HG03378 (cell line): ENCODE data around the gene KPNB1.

Source experiments
- ATAC-seq: cut with Tn5 transposase; IDR thresholded peaks from one replicate; pipeline ENCODE4 v1.9.1; 2021; ENCODE audit warnings: mild to moderate bottlenecking, moderate library complexity; ENCODE audit not compliant: unreplicated experiment

Gene KPNB1

DNA sequence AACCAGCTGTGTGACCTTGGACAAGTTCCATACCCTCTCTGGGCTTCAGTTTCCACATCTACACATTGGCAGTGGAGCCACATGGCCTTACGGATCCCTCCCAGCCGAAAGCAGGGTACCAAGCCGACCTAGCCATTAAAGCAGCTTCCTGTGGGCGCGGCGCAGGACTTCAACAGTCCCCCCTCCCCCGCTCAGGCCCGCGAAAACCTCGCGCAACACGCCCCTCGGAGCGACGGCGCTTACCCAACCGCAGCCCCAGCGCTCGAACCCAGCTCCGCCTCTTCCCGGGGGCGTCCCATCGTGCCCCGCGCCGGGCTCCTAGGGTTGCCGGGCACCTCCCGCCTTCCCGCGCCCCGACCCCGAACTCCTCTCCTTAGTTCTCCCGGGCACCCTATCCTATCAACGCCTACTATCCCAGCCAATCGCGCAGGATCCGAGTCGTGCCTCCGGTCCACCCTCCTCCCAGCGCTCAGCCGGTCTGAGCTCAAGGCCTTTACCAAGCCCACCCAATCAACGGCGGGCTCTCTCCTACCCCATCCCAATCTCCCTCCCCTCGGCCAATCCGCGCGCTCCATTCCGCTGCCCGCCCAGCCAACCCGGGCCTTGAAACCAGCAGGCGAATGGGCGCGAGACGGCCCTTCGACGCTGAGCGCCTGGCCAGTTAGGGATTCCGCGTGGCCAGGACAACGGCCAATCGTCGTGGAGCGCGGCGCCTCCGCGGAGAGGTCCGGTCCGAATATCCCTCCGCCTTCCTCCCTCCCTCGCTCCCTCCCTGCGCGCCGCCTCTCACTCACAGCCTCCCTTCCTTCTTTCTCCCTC is at the start of gene KPNB1:
Gene KPNB1 (plus strand): TSS at position 767 of the 819 bp plus-strand sequence. CDS start 326 bp downstream, outside the sequence.
- peak; percentile 77 for ATAC-seq

DNA sequence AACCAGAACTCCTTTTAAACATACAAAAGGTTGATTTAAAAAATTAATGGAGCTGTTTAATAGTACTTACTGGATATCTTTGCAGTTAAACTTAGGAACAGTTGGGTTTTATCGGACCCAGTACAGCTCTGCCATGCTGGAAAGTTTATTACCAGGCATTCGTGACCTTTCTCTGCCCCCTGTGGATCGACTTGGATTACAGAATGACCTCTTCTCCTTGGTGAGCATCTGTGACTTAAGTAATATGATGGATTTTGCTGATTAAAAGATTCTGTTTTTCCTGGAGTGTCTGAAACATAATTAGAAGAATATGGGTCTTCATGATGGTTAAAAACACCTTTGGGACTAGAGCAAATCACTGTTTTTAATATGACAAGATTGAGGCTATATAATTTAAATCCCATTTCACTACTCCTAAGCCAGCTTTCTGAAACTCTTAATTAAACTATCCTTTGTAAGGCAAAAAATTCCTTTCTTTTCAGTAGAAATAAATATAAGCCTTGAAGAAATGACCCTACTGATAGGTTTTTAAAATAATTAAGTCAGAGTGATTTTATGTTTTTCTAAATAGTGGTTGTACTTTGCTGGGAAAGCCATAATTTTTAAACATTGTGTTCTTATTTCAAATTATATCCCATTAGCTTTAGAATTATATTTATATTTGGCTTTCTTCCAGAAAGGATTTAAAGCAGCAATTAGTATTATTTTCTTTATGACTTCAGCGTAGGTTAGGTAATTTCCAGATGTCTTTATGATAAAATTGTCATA is 45.7 kb upstream of the KPNB1 start:
- ATAC-seq, result no peak

DNA sequence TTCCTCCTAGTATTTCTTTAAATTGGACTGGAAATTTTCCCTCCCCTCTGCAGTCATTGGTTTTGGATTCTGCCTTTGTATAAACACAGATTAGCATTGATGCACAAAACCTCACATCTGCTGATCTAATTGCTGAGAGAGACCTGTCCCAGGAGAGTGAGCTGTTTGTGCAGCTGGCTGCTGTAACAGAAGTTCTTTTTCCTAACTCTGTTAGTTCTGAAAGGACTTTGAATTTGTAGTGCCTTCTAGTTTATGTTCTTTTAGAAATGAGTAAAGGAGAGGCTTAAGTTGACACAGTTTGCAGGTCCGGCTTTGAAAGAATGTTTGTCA is 45.2 kb upstream of the KPNB1 start:
- ATAC-seq, result no peak

DNA sequence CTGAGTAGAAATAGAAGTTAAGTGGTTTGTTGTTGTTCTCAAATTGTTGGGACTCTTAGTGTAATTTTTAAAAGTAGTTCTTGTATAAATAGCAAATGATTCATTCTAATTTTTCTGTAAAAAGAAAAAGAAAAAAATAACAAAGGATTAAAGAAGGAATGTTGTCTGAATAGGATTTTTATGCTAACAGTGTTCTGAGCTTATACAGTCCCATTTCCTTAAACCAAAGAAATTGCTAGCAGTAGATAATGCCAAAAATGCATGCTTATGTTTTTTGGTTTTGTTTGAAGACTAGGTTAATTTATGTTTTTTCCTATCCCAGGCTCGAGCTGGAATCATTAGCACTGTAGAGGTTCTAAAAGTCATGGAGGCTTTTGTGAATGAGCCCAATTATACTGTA is 44.7 kb upstream of the KPNB1 start:
- no peak for ATAC-seq

DNA sequence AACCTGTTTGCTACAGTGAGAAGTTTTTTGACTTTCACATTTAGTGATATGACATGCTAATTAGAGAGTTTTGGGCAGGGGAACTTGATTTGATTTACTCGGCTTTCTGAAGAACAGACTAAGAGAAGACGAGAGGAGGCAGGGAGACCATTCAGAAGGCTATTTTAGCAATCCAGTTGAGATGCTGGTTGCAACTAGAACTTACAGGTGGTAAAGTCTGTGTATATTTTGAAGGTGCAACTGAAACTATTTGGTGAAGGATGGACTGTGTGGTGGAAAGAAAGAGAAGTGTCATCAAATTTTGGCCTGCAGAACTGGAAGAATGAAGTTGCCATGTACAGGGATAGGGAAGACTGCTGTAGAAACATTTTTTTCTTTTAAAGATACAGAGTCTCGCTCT is 42.2 kb upstream of the KPNB1 start:
- no peak for ATAC-seq

DNA sequence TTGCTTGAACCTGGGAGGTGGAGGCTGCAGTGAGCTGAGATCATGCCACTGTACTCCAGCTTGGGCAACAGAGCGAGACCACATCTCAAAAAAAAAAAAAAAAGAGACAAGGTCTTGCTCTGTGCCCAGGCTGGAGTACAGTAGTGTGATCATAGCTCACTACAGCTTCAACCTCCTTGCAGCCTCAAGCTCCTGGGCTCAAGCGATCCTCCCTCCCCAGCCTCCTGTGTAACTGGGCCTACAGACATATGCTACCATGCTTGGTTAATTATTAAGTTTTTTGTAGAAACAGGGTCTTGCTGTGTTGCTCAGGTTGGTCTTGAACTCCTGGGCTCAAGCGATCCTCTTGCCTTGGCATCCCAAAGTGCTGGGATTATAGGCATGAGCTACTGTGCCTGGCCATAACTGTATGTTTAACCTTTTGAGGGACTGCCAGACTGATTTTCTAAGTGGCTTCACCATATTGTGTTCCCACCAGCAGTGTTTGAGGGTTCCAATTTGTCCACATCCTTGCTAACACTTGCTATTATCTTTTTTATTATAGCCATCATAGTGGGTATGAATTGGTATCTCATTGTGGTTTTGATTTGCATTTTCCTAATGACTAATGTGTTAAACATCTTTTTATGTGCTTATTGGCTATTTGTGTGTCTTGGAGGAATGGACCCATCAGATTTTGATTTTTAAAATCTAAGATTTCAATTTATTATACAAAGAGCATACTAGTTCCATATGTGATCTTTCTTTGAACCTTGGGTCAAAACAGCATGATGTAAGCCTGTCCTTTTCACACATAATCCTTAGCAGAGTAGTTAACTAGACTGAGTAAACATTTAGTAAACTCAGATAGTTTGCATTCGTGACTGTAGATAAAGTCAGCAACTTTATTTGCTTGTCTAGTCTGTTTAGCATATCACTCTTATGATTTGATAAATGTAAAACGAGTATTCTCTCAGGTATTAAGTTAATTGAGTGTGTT is 38.1 kb upstream of the KPNB1 start:
- no peak for ATAC-seq

DNA sequence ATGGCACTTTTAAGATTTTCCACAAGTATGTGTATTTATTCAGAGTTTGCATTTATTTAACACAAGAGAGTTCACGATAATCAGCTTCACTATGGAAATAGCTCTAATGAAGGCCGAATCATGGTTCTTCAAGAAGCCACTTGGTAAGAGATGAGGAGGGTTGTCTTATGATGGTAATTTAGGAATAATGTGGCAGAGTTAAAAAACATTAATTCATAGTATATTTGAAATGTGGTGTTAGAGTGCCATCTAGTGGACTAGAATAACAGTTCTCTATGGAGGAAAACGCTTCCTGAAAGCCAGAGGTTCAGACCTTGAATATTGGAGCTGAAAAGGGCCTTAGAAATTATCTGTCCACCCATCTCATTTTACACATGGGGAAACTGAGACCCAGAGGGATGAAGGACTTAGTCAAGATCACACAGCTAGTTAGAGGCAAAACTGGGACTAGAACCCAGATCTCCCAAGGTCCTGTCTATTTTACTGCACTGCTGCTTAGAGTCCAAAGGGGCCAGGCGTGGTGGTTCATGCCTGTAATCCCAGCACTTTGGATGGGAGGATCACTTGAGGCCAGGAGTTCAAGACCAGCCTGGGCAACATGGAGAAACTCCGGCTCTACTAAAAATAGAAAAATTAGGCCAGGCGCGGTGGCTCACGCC is 33.8 kb upstream of the KPNB1 start:
- ATAC-seq, result no peak

DNA sequence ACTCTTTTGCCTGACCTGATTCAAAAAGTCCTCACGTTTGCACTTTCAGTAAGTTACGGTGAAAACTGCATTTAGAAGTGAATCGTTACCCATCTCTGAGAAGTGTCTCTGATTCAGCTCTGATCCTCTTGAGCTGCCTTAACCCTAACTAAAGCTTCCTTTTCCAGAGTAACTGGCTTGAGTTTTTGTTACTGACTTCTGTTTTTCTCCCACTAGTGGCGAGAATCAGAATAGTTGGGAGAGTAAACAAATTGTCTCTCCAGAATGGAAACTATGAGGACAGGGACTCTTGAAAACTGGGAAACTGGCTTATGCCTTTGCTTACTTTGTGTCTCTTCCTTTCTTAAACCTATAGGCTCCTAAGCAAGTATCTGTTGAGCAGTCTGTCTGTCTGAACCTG is 31.3 kb upstream of the KPNB1 start:
- ATAC-seq, result no peak

DNA sequence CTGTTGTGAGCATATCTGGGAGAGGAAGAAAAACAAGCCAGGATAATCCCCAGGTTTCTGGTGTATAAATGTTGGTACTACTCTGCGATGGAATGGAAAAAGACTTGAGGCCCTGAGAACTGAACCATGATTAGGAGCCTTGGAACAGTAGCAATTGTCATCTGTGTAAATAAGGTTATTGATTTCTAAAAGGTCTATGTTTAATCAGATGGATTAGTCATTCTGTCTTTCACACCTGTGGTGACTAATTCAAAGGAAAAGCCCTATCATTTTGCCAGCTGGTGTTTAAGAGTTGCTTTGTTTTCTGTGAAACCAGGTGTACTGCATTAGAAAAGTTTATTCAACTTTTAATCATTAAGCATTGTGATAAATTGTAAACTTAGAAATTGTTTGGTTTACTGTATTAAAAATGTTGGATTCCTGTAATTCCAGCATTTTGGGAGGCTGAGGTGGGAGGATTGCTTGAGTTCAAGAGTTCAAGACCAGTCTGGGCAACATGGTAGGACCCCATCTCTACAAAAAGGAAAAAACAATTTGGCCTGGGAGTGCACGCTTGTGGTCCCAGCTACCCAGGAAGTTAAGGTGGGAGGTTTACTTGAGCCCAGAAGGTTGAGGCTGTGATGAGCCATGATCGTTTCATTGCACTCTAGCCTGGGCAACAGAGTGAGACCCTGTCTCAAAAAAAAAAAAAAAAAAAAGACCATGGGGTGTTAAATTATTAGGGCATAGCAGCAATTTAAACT is 29.0 kb upstream of the KPNB1 start:
- ATAC-seq, result no peak

DNA sequence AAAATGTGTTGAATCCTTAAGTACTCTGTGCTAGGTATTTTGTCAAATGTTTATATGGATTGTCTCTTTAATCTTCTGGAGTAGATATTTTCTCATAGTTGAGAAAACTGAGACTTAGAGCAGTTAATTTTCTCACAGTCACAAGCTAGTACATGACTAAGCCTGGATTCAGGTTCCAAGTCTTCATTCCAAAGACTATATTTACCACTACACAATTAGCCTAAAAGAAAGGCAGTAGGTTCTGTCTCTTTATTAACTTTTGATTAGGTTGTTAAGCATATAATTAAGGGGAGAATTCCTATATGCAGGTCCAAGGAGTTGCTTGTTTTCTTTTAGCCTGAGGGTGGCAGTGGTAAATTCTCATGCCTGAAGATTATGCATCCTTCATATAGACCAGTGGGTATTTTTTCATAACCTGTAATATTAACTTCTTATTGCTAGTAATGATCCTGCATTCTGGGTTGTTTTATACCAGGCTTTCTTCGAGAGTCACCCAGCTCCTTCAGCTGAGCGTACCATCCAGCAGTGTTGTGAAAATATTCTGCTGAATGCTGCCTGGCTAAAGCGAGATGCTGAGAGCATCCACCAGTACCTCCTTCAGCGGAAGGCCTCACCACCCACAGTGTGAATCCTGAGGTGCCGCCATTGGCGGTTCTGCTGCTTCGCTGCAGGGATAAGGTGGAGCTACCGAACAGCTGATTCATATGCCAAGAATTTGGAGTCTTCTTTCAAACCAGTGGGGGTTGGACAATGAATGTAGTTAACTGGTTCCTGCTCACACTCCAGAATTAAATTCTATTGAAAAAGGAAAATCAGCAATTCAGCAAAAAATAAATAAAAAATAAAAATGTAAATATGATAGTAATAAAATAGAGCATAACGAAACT is 28.2 kb upstream of the KPNB1 start:
- no peak for ATAC-seq

DNA sequence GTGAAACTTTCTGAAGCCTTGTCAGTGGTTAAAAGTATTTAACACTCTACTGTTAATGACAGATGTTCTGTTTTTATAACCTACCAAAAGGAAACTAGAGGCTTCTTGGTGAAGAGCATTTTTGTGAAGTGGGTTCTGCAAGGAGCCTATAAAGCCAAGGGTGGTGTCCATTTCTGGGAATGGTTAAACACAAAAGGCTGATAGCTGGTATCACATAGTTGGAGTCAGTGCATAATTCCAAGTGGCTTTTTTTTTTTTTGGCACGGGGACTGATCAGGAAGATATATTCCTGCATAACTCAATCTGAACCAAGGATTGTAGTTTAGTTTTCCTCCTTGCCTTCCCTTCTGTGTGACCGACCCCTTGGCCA is 27.6 kb upstream of the KPNB1 start:
- ATAC-seq, result no peak

DNA sequence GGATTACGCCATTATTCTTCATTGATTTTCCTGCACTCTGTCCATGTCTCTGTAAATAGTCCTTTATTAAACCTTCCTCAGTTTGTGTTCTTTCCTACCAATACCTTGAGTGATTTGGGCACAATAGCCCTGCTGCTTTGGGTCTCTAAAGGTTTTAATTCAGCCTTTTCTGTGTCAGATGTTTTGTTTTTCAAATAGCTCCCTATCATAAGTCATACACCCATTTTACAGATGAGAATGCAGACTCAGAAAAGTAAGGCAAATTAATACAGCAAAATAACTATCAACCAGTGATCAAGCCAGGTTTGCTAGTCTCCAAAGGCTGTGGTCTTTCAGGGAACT is 25.0 kb upstream of the KPNB1 start:
- no peak for ATAC-seq

DNA sequence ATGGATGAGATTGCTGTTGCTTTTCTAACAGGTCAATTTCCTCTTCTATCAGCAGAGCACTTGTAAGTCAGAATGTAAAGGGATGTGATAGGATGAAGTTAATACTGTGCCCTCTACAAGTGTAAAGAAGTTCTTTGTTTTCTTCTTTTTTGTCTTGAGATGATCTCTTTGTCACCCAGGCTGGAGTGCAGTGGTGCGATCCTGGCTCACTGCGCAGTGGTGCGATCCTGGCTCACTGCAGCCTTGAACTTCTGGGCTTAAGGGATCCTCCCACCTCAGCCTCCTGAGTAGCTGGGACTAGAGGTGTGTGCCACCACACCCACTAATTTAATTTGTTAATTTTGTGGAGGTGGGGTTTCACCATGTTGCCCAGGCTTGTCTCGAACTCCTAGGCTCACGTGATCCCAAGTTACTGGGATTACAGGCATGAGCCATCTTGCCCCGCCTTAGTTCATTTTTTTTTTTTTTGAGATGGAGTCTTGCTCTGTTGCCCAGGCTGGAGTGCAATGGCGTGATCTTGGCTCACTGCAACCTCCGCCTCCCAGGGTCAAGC is 21.6 kb upstream of the KPNB1 start:
- no peak for ATAC-seq

DNA sequence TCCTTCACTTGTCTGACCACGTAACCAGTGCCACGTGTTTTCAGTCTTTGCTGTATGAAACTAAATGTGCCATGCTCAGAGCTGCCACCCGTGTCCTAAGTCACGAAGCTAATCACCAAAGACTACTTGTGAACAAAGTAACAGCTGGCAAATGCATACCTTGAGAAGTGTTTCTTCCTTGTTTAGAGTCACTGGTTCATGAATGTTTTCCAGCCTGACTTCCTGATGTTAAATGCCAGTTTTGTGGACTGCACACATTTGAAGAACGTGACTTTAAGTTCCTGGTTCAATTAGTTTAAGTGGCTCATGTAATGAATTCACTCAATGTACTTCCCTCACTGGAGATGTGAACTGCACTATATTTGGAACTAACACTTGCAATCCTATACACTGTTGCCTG is 19.9 kb upstream of the KPNB1 start:
- no peak for ATAC-seq

DNA sequence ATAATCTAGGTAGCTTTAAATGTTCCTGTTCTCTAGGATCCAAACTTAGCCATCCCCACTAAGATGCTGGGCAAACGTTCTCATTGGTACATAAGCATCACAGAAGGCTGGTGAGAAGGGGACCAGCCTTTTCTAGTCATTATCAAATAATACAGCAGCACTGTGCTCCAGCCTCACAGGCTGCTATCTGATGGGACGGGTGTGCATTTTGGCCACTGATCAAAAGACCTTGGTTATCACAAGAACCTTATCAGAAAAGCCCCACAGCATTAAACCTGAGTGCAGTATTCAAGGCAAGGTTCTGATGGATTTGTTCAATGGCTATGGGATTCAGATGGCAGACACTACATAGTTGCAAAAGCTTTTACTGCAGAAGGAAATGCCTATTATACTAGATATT is 19.1 kb upstream of the KPNB1 start:
- ATAC-seq, result no peak

DNA sequence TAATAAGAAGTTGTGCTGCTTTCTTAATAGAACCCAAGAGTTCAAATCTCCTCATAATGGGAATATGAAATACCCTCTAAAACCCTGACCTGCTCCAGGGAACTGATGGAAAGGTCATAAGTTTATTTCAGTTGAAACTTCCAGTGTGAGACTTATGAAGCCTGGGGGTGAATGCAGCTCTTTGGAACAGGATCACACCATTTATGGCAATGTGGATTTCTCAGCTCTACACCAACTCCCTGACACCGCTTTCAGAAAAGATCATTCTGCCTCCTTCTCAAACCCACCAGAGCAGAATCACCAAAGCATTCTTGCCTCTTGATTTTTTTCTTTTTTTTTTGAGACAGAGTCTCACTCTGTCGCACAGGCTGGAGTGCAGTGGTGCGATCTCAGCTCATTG is 16.7 kb upstream of the KPNB1 start:
- no peak for ATAC-seq

DNA sequence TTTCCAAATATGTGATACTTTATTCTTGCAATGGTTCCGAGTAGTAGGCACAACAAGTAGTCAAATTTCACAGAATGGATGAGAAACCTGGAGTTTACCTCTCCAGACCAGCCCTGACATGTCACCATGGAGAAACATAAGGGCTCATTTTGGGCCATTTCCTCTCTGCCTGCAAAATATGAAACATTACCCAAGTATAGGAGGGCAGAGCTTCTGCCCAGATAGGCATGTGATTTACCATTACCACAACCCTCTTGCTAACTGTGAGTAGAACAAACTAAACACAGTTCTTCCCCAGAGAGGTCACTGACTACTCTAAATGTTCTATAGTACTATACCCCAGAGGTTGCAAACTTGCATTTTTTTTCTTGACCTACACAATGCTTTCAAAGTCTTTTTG is 15.7 kb upstream of the KPNB1 start:
- ATAC-seq, result no peak

DNA sequence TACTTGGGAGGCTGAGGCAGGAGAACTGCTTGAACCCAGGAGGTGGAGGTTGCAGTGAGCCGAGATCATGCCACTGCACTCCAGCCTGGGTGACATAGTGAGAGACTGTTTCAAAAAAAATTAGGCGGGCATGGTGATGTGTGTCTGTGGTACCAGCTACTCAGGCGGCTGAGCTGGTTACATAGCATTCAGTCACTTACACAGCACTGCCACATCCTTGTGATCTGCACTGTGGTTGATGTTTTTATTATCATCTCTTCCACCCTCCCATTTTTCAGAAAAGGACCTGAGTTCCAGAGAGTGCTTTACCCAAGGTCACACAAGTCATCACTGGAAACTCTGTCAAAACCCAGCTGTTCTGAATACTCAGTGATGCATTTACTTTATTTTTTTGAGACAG is 14.8 kb upstream of the KPNB1 start:
- no peak for ATAC-seq

DNA sequence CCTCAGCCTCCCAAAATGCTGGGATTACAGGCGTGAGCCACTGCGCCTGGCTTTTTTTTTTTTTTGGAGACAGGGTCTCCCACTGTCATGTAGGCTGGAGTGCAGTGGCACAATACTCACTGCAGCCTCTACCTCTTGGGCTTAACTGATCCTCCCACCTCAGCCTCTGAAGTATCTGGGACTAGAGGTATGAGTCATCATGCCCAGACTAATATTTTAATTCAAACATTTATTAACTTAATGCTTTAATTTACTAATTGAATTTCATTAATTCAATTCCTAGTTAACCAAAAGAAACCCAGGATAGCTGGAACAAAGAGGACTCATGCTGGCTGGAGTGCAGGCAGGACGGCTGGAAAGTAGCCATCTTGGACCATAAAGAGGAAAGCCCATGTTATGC is 14.0 kb upstream of the KPNB1 start:
- no peak for ATAC-seq
